H1 (cell line): Measurements from ENCODE around the gene TBPL2.

ENCODE experiments used
- CHD2 ChIP-seq: IDR thresholded peaks from 2 replicates; pipeline ENCODE4 v1.6.1; 2012; ENCODE audit warnings: low read length, improper control_type of control experiment
- CREB1 ChIP-seq: IDR thresholded peaks from 2 replicates; pipeline ENCODE4 v1.6.1; 2012; ENCODE audit warnings: inconsistent platforms
- HDAC2 ChIP-seq, 2 experiments: fragments of 300-600 bp in 1 of 2; sonication (generic) in 1 of 2; IDR thresholded peaks; 2 replicates each; pipeline ENCODE4 v1.6.1; 2011 to 2012; ENCODE audit warnings: low read depth in 2 of 2, low read length in 2 of 2, mild to moderate bottlenecking in 2 of 2, moderate library complexity in 2 of 2, borderline replicate concordance in 1 of 2, inconsistent platforms in 1 of 2
- RNF2 ChIP-seq: fragments of 200-900, 300-1000 bp; sonication (generic); IDR thresholded peaks from 2 replicates; pipeline ENCODE4 v1.7.1; 2016; ENCODE audit warnings: borderline replicate concordance, low read depth, mild to moderate bottlenecking, antibody characterized with exemption, low read length; ENCODE audit not compliant: poor library complexity, severe bottlenecking; ENCODE audit errors: missing control alignments
- YY1 ChIP-seq: IDR thresholded peaks from 2 replicates; pipeline ENCODE4 v1.6.1; 2011; ENCODE audit warnings: low read depth, mild to moderate bottlenecking, low read length

DNA sequence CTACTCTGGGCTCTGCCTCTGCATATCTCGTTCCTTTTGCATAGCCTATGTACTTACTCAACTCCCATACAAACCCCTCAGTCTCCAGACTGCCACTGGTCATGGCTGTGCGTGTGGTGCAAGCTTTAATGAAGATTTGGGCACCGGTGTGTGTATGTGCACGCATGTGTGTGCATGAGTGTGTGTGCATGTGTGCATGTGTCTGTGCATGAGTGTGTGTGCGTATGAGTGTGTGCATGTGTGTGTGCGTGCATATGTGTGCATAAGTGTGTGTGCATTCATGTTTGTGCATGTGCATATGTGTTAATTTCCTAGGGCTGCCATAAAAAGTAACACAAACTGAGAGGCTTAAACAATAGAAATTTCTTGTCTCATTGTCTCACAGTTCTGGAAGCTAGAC, 17.1 kb upstream of the TBPL2 start:
- no peak for TF ChIP-seq HDAC2 (IDR thresholded peaks at IDR 0.05; ENCODE audit: borderline replicate concordance in 1 of 2, low read depth in 2 of 2, low read length in 2 of 2)
- TF ChIP-seq CREB1 = no peak
- TF ChIP-seq RNF2 = no peak
- no peak for TF ChIP-seq CHD2
- TF ChIP-seq YY1 = no peak
